Keratinocyte (primary cell): Measurements from ENCODE around the gene BDKRB1. TPM values are rescaled to one million over a fixed set of nuclear protein-coding genes. Genes with fewer than 3 reads are reported as not detected.
A peak's percentile ranks its signal among the peaks of the same experiment; 100 is the strongest.

ENCODE experiments used
- DNase-seq: peaks from one replicate; pipeline ENCODE4 v3.0.0-alpha.2; 2011; ENCODE audit warnings: low read depth, missing footprints, low spot score
- FAIRE-seq: peaks from 2 replicates; lab custom pipeline; 2011; peaks lifted over from hg19 to GRCh38; lab: Jason Lieb, UNC
- H2AFZ ChIP-seq: 2 replicates; pipeline ENCODE4 v1.6.0; 2012; ENCODE audit warnings: low read length, control low read depth, inconsistent platforms; ENCODE audit not compliant: control insufficient read depth
- H3K27ac ChIP-seq: 2 replicates; pipeline ENCODE4 v1.5.1; 2011; ENCODE audit warnings: low read length; ENCODE audit not compliant: control insufficient read depth, insufficient read depth
- H3K27me3 ChIP-seq: 3 replicates; pipeline ENCODE4 v1.6.0; 2011; ENCODE audit warnings: low read length; ENCODE audit not compliant: control insufficient read depth, insufficient read depth; ENCODE audit errors: extremely low read depth
- H3K36me3 ChIP-seq, 2 experiments: 2 replicates in 1 of 2; 3 replicates in 1 of 2; pipeline ENCODE4 v1.5.1; 2011; ENCODE audit warnings: low read length in 2 of 2, mild to moderate bottlenecking in 1 of 2; ENCODE audit not compliant: control insufficient read depth in 2 of 2, insufficient read depth in 2 of 2; ENCODE audit errors: extremely low read depth in 1 of 2
- H3K4me1 ChIP-seq: 3 replicates; pipeline ENCODE4 v1.5.1; 2011; ENCODE audit warnings: low read length; ENCODE audit not compliant: control insufficient read depth, insufficient read depth; ENCODE audit errors: extremely low read depth
- H3K4me2 ChIP-seq: 3 replicates; pipeline ENCODE4 v1.6.0; 2011; ENCODE audit warnings: low read depth, low read length; ENCODE audit not compliant: control insufficient read depth, insufficient read depth; ENCODE audit errors: extremely low read depth
- H3K4me3 ChIP-seq, 3 experiments: fragments of 200-600 bp in 1 of 3; sonication (generic) in 1 of 3; 2 replicates in 2 of 3; 3 replicates in 1 of 3; pipeline ENCODE4 v1.5.1; 2011 to 2016; ENCODE audit warnings: low read length in 3 of 3, mild to moderate bottlenecking in 3 of 3, control low read depth in 2 of 3, inconsistent platforms in 1 of 3, low read depth in 1 of 3, mixed read lengths in 1 of 3, mixed run types in 1 of 3, moderate library complexity in 1 of 3; ENCODE audit not compliant: control insufficient read depth in 2 of 3, insufficient read depth in 2 of 3; ENCODE audit errors: extremely low read depth in 1 of 3
- H3K79me2 ChIP-seq: 2 replicates; pipeline ENCODE4 v1.6.0; 2012; ENCODE audit warnings: low read length; ENCODE audit not compliant: control insufficient read depth, insufficient read depth
- H3K9ac ChIP-seq: 3 replicates; pipeline ENCODE4 v1.6.0; 2011; ENCODE audit warnings: low read length; ENCODE audit not compliant: control insufficient read depth, insufficient read depth; ENCODE audit errors: extremely low read depth
- H3K9me1 ChIP-seq: 3 replicates; pipeline ENCODE4 v1.6.0; 2011; ENCODE audit warnings: low read length; ENCODE audit not compliant: control insufficient read depth, insufficient read depth; ENCODE audit errors: extremely low read depth
- H3K9me3 ChIP-seq: 2 replicates; pipeline ENCODE4 v1.5.1; 2012; ENCODE audit warnings: low read depth, low read length; ENCODE audit not compliant: control insufficient read depth
- H4K20me1 ChIP-seq: 3 replicates; pipeline ENCODE4 v1.6.0; 2011; ENCODE audit warnings: low read length; ENCODE audit not compliant: control insufficient read depth, insufficient read depth; ENCODE audit errors: extremely low read depth
- CTCF ChIP-seq, 3 experiments: IDR thresholded peaks in 1 of 3; conservative IDR thresholded peaks in 1 of 3; optimal IDR thresholded peaks in 1 of 3; 2 replicates in 2 of 3; 3 replicates in 1 of 3; pipeline versions ENCODE3 to v1.5.1; 2011; ENCODE audit warnings: low read length in 3 of 3, mild to moderate bottlenecking in 3 of 3, moderate library complexity in 2 of 3, control low read depth in 1 of 3, inconsistent platforms in 1 of 3; ENCODE audit not compliant: insufficient read depth in 2 of 3; ENCODE audit errors: extremely low read depth in 1 of 3
- EZH2 ChIP-seq: IDR thresholded peaks from one replicate; pipeline ENCODE4 v1.6.1; 2012; ENCODE audit warnings: inconsistent platforms, mild to moderate bottlenecking, low read length, moderate library complexity
- dilution Hi-C: fragments of 300-500 bp; cut with MboI; formaldehyde crosslinking; loops from one replicate; pipeline ENCODE4 v1.7.0; 2020; ENCODE audit warnings: low sequenced_read_pairs; ENCODE audit not compliant: extremely low pct_ligation_motif_present
- polyA plus RNA-seq, 5 experiments: library from polyadenylated mRNA; depleted of rRNA in 3 of 5; stranded (reverse) in 3 of 5; stranded (forward) in 1 of 5; unstranded in 1 of 5; fragments of >200 nt; gene quantifications; 1 replicate in 1 of 5; 2 replicates in 3 of 5; 3 replicates in 1 of 5; pipeline versions ENCODE4 v1.2.1 to v1.2.3, GENCODE V29; 2011 to 2012; ENCODE audit warnings: missing spikeins in 2 of 5, low read depth in 1 of 5, low replicate concordance in 1 of 5

The BDKRB1 gene
- polyA plus RNA-seq, 1 donor (not counting 4 experiments of a cell fraction or from before 2014, with no cell fraction given): 3.4 TPM

GRCh38 chr14:96274543-96274942 lies 18.5 kb downstream of the BDKRB1 start:
- no peak overlapping the region for H3K27ac ChIP-seq
- no peak overlapping the region for H3K4me2 ChIP-seq

GRCh38 chr14:96275177-96276112 lies 19.4 kb downstream of the BDKRB1 start:
- Histone ChIP-seq H3K36me3 (peaks cover 0 to 1% of the 10 kb centered on the region in 2 experiments), H3K4me1 (peaks cover 20% of the 10 kb centered on the region), H3K9me1 (no peaks in the 10 kb centered on the region), H3K4me3 (no peak overlapping the region), H3K79me2 (no peaks in the 10 kb centered on the region), H2AFZ (no peak overlapping the region), H4K20me1 (no peaks in the 10 kb centered on the region), H3K9ac (no peak overlapping the region), H3K27ac (no peak overlapping the region), H3K4me2 (no peak overlapping the region), H3K27me3 (no peaks in the 10 kb centered on the region), H3K9me3 (peaks cover 9% of the 10 kb centered on the region)
- no peak for DNase-seq
- TF ChIP-seq CTCF (optimal IDR thresholded peaks at IDR 0.05 in 1 of 3, IDR thresholded peaks at IDR 0.05 in 1 of 3, conservative IDR thresholded peaks at IDR 0.05 in 1 of 3; ENCODE audit: extremely low read depth in 1 of 3, insufficient read depth in 2 of 3, low read length in 3 of 3) (peak; percentile 95 to 97 (median 96)), EZH2 (no peak)
- dilution Hi-C loops: no loop called here
- peak; percentile 62 for FAIRE-seq

More at GRCh38 chr14:96274543-96274942, 18.5 kb downstream of the BDKRB1 start:
- no peaks in the 10 kb centered on the region for H3K27me3 ChIP-seq
- H3K4me3 ChIP-seq: no peak overlapping the region
- no peaks in the 10 kb centered on the region for H3K79me2 ChIP-seq
- peaks cover 29% of the 10 kb centered on the region for H3K4me1 ChIP-seq
- H2AFZ ChIP-seq: no peak overlapping the region
- peaks cover 9% of the 10 kb centered on the region for H3K9me3 ChIP-seq
- H3K9me1 ChIP-seq: no peaks in the 10 kb centered on the region
- no peak overlapping the region for H3K9ac ChIP-seq
- no peaks in the 10 kb centered on the region for H4K20me1 ChIP-seq
- TF ChIP-seq EZH2 (no peak), CTCF (optimal IDR thresholded peaks at IDR 0.05 in 1 of 3, IDR thresholded peaks at IDR 0.05 in 1 of 3, conservative IDR thresholded peaks at IDR 0.05 in 1 of 3; ENCODE audit: extremely low read depth in 1 of 3, insufficient read depth in 2 of 3, low read length in 3 of 3) (no peak)
- dilution Hi-C loops: no loop called here
- no peak for DNase-seq
- H3K36me3 ChIP-seq: no peaks in the 10 kb centered on the region
- FAIRE-seq: peak; percentile 48
